Neuronal stem cell (in vitro differentiated cells): Measurements from ENCODE around the gene PSMD6.

Experiments
- DNase-seq: peaks from one replicate; pipeline ENCODE4 v3.0.0-alpha.2; 2013; ENCODE audit warnings: low spot score
- H2AFZ ChIP-seq: one replicate; pipeline ENCODE4 v1.6.1; 2013; ENCODE audit warnings: mild to moderate bottlenecking, low read length, inconsistent platforms
- H2AK5ac ChIP-seq: 2 replicates; pipeline ENCODE4 v1.6.1; 2013; ENCODE audit warnings: low read depth, mild to moderate bottlenecking, inconsistent platforms, low read length, moderate library complexity, mixed read lengths
- H2BK120ac ChIP-seq: 2 replicates; pipeline ENCODE4 v1.6.1; 2013; ENCODE audit warnings: low read depth, mild to moderate bottlenecking, inconsistent platforms, low read length, moderate library complexity, mixed read lengths
- H2BK12ac ChIP-seq: one replicate; pipeline ENCODE4 v1.6.1; 2013; ENCODE audit warnings: low read length, inconsistent platforms
- H2BK15ac ChIP-seq: 2 replicates; pipeline ENCODE4 v1.6.1; 2013; ENCODE audit warnings: mild to moderate bottlenecking, low read length, inconsistent platforms, mixed read lengths
- H2BK5ac ChIP-seq: one replicate; pipeline ENCODE4 v1.6.1; 2013; ENCODE audit warnings: inconsistent platforms, mild to moderate bottlenecking, low read length, moderate library complexity
- H3K14ac ChIP-seq: one replicate; pipeline ENCODE4 v1.6.1; 2013; ENCODE audit warnings: low read length, inconsistent platforms
- H3K18ac ChIP-seq: 2 replicates; pipeline ENCODE4 v1.6.1; 2013; ENCODE audit warnings: low read length, inconsistent platforms
- H3K23ac ChIP-seq: 2 replicates; pipeline ENCODE4 v1.6.1; 2013; ENCODE audit warnings: low read depth, mild to moderate bottlenecking, mixed read lengths, low read length, inconsistent platforms; ENCODE audit not compliant: poor library complexity
- H3K27ac ChIP-seq: replicated peaks from 3 replicates; pipeline ENCODE4 v1.5.1; 2013; ENCODE audit warnings: low read length, inconsistent platforms
- H3K27me3 ChIP-seq, 3 experiments: 2 replicates each; pipeline ENCODE4 v1.6.1; 2013; ENCODE audit warnings: low read length in 3 of 3, mild to moderate bottlenecking in 2 of 3, inconsistent platforms in 1 of 3, low read depth in 1 of 3, mixed read lengths in 1 of 3, moderate library complexity in 1 of 3; ENCODE audit not compliant: control insufficient read depth in 3 of 3, insufficient read depth in 3 of 3
- H3K36me3 ChIP-seq, 2 donors: replicated peaks in 1 of 2; 2 replicates each; pipeline ENCODE4 v1.6.1; 2013; ENCODE audit warnings: low read length in 2 of 2; ENCODE audit not compliant: control insufficient read depth in 2 of 2, insufficient read depth in 2 of 2
- H3K4ac ChIP-seq: 2 replicates; pipeline ENCODE4 v1.6.1; 2013; ENCODE audit warnings: inconsistent platforms, mild to moderate bottlenecking, low read length, moderate library complexity
- H3K4me1 ChIP-seq, 2 donors: 1 replicate in 1 of 2; 2 replicates in 1 of 2; pipeline ENCODE4 v1.6.1; 2013; ENCODE audit warnings: low read length in 2 of 2, low read depth in 1 of 2; ENCODE audit not compliant: control insufficient read depth in 2 of 2, insufficient read depth in 1 of 2
- H3K4me2 ChIP-seq: one replicate; pipeline ENCODE4 v1.6.1; 2013; ENCODE audit warnings: mild to moderate bottlenecking, low read length, inconsistent platforms; ENCODE audit not compliant: insufficient read depth, poor library complexity, severe bottlenecking
- H3K4me3 ChIP-seq, 2 donors: 2 replicates each; pipeline ENCODE4 v1.5.1; 2013; ENCODE audit warnings: low read length in 2 of 2, mild to moderate bottlenecking in 2 of 2, inconsistent platforms in 1 of 2, moderate library complexity in 1 of 2
- H3K79me1 ChIP-seq: one replicate; pipeline ENCODE4 v1.6.1; 2013; ENCODE audit warnings: low read depth, mild to moderate bottlenecking, inconsistent platforms, low read length, moderate library complexity
- H3K9ac ChIP-seq: one replicate; pipeline ENCODE4 v1.6.1; 2013; ENCODE audit warnings: mild to moderate bottlenecking, low read depth, low read length, inconsistent platforms; ENCODE audit not compliant: poor library complexity
- H3K9me3 ChIP-seq, 2 donors: replicated peaks in 1 of 2; 2 replicates each; pipeline versions ENCODE3 to v1.6.1; 2013; ENCODE audit warnings: low read length in 2 of 2, mild to moderate bottlenecking in 2 of 2, inconsistent platforms in 1 of 2, low read depth in 1 of 2, mixed read lengths in 1 of 2, moderate library complexity in 1 of 2; ENCODE audit not compliant: control insufficient read depth in 2 of 2, insufficient read depth in 1 of 2
- H4K8ac ChIP-seq: one replicate; pipeline ENCODE4 v1.6.1; 2013; ENCODE audit warnings: low read depth, mild to moderate bottlenecking, inconsistent platforms, low read length, moderate library complexity
- H4K91ac ChIP-seq: one replicate; pipeline ENCODE4 v1.6.1; 2013; ENCODE audit warnings: low read length, low read depth, mild to moderate bottlenecking, inconsistent platforms; ENCODE audit not compliant: poor library complexity
- WGBS, 2 donors: extraction: QIAGEN DNeasy Blood & Tissue Kit; methylation state at CpG; one replicate each; pipeline ENCODE4 v1.1.7; 2013; ENCODE audit warnings: missing lambda C conversion rate in 2 of 2, mixed read lengths in 1 of 2; ENCODE audit not compliant: insufficient read length in 2 of 2, insufficient replicate concordance in 1 of 2; ENCODE audit errors: extremely low coverage in 2 of 2; 5-methylcytosine and 5-hydroxymethylcytosine counted together

PSMD6 gene

GRCh38 chr3:64011685-64012084 is 11.6 kb downstream of the PSMD6 start:
- Histone ChIP-seq H2BK120ac (no peak overlapping the region), H3K79me1 (no peaks in the 10 kb centered on the region), H4K8ac (no peak overlapping the region), H3K23ac (no peak overlapping the region), H2AK5ac (no peak overlapping the region), H3K4ac (no peak overlapping the region), H3K9me3 (no peaks in the 10 kb centered on the region), H3K4me3 (no peak overlapping the region), H4K91ac (no peak overlapping the region), H2BK12ac (no peak overlapping the region), H3K36me3 (peaks cover 34 to 100% of the 10 kb centered on the region in 2 donors), H3K4me1 (no peaks in the 10 kb centered on the region), H2AFZ (no peak overlapping the region), H3K27ac (no peak overlapping the region), H3K18ac (no peak overlapping the region), H3K4me2 (no peak overlapping the region), H3K9ac (no peak overlapping the region), H2BK5ac (no peak overlapping the region), H3K14ac (no peak overlapping the region), H3K27me3 (no peaks in the 10 kb centered on the region), H2BK15ac (no peak overlapping the region)
- WGBS, 2 donors: no CpG with 5 or more reads among the region's 5 CpGs
- no peak for DNase-seq

- Histone ChIP-seq H2BK12ac (no peak overlapping the region), H2BK120ac (no peak overlapping the region), H4K8ac (no peak overlapping the region), H2AK5ac (no peak overlapping the region), H3K23ac (no peak overlapping the region), H3K4ac (no peak overlapping the region), H3K4me3 (no peak overlapping the region), H2AFZ (no peak overlapping the region), H3K9ac (no peak overlapping the region), H3K27me3 (no peaks in the 10 kb centered on the region), H3K4me1 (no peaks in the 10 kb centered on the region), H2BK15ac (no peak overlapping the region), H3K18ac (no peak overlapping the region), H3K9me3 (no peaks in the 10 kb centered on the region), H3K27ac (no peak overlapping the region), H3K79me1 (no peaks in the 10 kb centered on the region), H4K91ac (no peak overlapping the region), H2BK5ac (no peak overlapping the region), H3K14ac (no peak overlapping the region), H3K36me3 (peaks cover 41 to 100% of the 10 kb centered on the region in 2 donors), H3K4me2 (no peak overlapping the region)
- no CpG with 5 or more reads among the region's 5 CpGs for WGBS, 2 donors
- no peak for DNase-seq
Measured at GRCh38 chr3:64010199-64010598, 13.1 kb downstream of the PSMD6 start.

- no peak overlapping the region for H3K4ac ChIP-seq
- H3K4me1 ChIP-seq: no peaks in the 10 kb centered on the region
- WGBS, 2 donors: no CpG with 5 or more reads among the region's 7 CpGs
- no peaks in the 10 kb centered on the region for H3K27me3 ChIP-seq
- H2BK12ac ChIP-seq: no peak overlapping the region
- no peak overlapping the region for H3K14ac ChIP-seq
- H4K91ac ChIP-seq: no peak overlapping the region
- no peak for DNase-seq
- H3K4me2 ChIP-seq: no peak overlapping the region
- no peak overlapping the region for H2AFZ ChIP-seq
- no peak overlapping the region for H3K4me3 ChIP-seq
- no peak overlapping the region for H2AK5ac ChIP-seq
- no peak overlapping the region for H2BK120ac ChIP-seq
- no peaks in the 10 kb centered on the region for H3K79me1 ChIP-seq
- peaks cover 38 to 100% of the 10 kb centered on the region in 2 donors for H3K36me3 ChIP-seq
- no peak overlapping the region for H3K27ac ChIP-seq
- no peak overlapping the region for H2BK15ac ChIP-seq
- no peak overlapping the region for H3K9ac ChIP-seq
- no peak overlapping the region for H2BK5ac ChIP-seq
- H3K9me3 ChIP-seq: no peaks in the 10 kb centered on the region
- no peak overlapping the region for H4K8ac ChIP-seq
- no peak overlapping the region for H3K18ac ChIP-seq
- no peak overlapping the region for H3K23ac ChIP-seq
Measured at GRCh38 chr3:64009528-64009927, 13.8 kb downstream of the PSMD6 start.

DNA sequence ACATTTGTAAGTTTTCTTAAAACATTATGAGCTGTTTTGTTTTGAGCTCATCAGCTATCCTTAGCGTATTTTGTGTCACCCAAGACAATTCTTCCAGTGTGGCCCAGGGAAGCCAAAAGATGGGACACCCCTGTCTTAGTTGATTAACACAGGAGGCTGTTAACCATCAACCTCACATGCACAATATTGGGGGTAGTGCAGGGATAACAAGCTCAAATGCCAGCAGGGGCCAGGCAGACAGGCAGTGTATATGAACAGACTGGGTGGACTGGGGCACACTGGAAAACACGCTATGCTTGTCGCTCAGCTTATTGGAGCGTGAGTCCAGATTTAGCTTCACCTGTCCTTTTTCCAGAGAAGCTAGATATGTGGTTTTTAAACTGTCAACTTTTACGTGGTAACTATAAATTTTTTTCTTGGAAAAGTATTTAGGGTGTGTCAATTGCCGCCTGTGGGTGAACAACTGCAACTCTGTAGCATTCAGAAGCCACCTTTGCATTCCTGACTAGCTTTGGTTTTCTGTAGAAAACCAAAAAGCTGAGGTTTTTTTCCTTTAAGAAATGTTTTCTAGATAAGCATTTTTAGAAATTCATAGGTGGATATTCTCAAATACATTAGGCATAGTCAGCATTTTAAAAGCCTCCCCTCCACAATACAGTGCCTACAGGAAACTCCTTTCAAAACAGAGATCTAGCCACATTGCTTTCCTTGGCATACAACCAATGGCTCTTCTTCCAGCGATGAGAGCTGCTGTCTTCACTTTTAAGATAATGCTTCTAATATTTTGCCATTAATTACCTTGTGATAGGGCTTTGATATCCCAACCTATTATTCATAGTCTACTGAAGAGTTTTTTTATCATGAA is 14.6 kb downstream of the PSMD6 start:
- Histone ChIP-seq H2BK120ac (no peak overlapping the region), H3K27ac (no peak overlapping the region), H3K4me1 (no peaks in the 10 kb centered on the region), H4K91ac (no peak overlapping the region), H3K4me3 (no peak overlapping the region), H3K36me3 (peaks cover 39 to 100% of the 10 kb centered on the region in 2 donors), H3K9ac (peak overlapping the region; percentile 17), H3K79me1 (no peaks in the 10 kb centered on the region), H2BK15ac (no peak overlapping the region), H3K4ac (no peak overlapping the region), H2AFZ (no peak overlapping the region), H3K4me2 (no peak overlapping the region), H3K9me3 (no peaks in the 10 kb centered on the region), H3K27me3 (no peaks in the 10 kb centered on the region), H3K18ac (no peak overlapping the region), H3K14ac (no peak overlapping the region), H2AK5ac (no peak overlapping the region), H4K8ac (no peak overlapping the region), H2BK12ac (no peak overlapping the region), H2BK5ac (no peak overlapping the region), H3K23ac (no peak overlapping the region)
- no CpG with 5 or more reads among the region's 7 CpGs for WGBS, 2 donors
- no peak for DNase-seq
